Left ventricle myocardium inferior (tissue), 1 donor: ENCODE measurements around the gene TEAD1. TPM values are rescaled to one million over a fixed set of nuclear protein-coding genes. Genes with fewer than 3 reads are reported as not detected.

Source experiments
- DNase-seq: peaks from one replicate; pipeline ENCODE4 v3.0.0-alpha.2; 2020
- H3K27ac ChIP-seq: fragments of 200-600 bp; replicated peaks from 2 replicates; pipeline ENCODE4 v1.8.0; 2021
- H3K27me3 ChIP-seq: fragments of 200-600 bp; 2 replicates; pipeline ENCODE4 v1.8.0; 2021; ENCODE audit warnings: low read depth
- H3K36me3 ChIP-seq: fragments of 200-600 bp; 2 replicates; pipeline ENCODE4 v1.8.0; 2021
- H3K4me1 ChIP-seq: fragments of 200-600 bp; 2 replicates; pipeline ENCODE4 v1.8.0; 2021
- H3K4me3 ChIP-seq: fragments of 200-600 bp; 2 replicates; pipeline ENCODE4 v1.8.0; 2021; ENCODE audit warnings: mild to moderate bottlenecking, moderate library complexity
- H3K9me3 ChIP-seq: fragments of 200-600 bp; replicated peaks from 2 replicates; pipeline ENCODE4 v1.8.0; 2021
- CTCF ChIP-seq: fragments of 200-600 bp; IDR thresholded peaks from 2 replicates; pipeline ENCODE4 v1.8.0; 2021; ENCODE audit warnings: antibody characterized with exemption, mild to moderate bottlenecking, borderline replicate concordance
- intact Hi-C: fragments of 100-400 bp; cut with micrococcal nuclease; formaldehyde crosslinking; loops from one replicate; pipeline ENCODE4 v1.11.0; 2022
- total RNA-seq: library from RNA; stranded (reverse); fragmentation: NEBNext Ultra II Directional; extraction: Animal tissue kit (Norgen Biotek cat#: 25700); gene quantifications from one replicate; pipeline ENCODE4 v1.2.1, GENCODE V29; 2021
- donor health status: DM: no; HTN: yes; CAD: no; lungs with severe emphysema.

TEAD1 gene
- total RNA-seq, 1 donor from 2014 or later = 121 TPM

GRCh38 chr11:12678092-12678491, 3.9 kb downstream of the TEAD1 start:
- H3K36me3 ChIP-seq = no peaks in the 10 kb centered on the region
- H3K4me1 ChIP-seq = peaks cover 85% of the 10 kb centered on the region
- no peaks in the 10 kb centered on the region for H3K9me3 ChIP-seq
- H3K27me3 ChIP-seq = no peaks in the 10 kb centered on the region
- intact Hi-C loops = loop anchor here (10.0 kb wide), 1 partner anchor 207 kb away; no protein-coding TSS in a partner anchor
- no peak for DNase-seq
- no peak for TF ChIP-seq CTCF
- peak overlapping the region; percentile 98 for H3K27ac ChIP-seq
- H3K4me3 ChIP-seq = peak overlapping the region; percentile 84

- H3K27me3 ChIP-seq = no peaks in the 10 kb centered on the region
- H3K9me3 ChIP-seq = no peaks in the 10 kb centered on the region
- intact Hi-C loops = loop anchor here (10.0 kb wide), 1 partner anchor 206 kb away; no protein-coding TSS in a partner anchor
- DNase-seq = no peak
- H3K4me3 ChIP-seq = no peak overlapping the region
- H3K27ac ChIP-seq = no peak overlapping the region
- H3K4me1 ChIP-seq = peaks cover 91% of the 10 kb centered on the region
- no peaks in the 10 kb centered on the region for H3K36me3 ChIP-seq
- TF ChIP-seq CTCF = no peak
These were observed 4.8 kb downstream of the TEAD1 start for GRCh38 chr11:12678991-12679390.

- intact Hi-C loops = loop anchor here (10.0 kb wide), 1 partner anchor 205 kb away; no protein-coding TSS in a partner anchor
- no peaks in the 10 kb centered on the region for H3K27me3 ChIP-seq
- peak overlapping the region; percentile 51 for H3K27ac ChIP-seq
- no peak for DNase-seq
- H3K4me3 ChIP-seq = no peak overlapping the region
- H3K36me3 ChIP-seq = no peaks in the 10 kb centered on the region
- no peaks in the 10 kb centered on the region for H3K9me3 ChIP-seq
- peaks cover 94% of the 10 kb centered on the region for H3K4me1 ChIP-seq
- no peak for TF ChIP-seq CTCF
These were observed 5.2 kb downstream of the TEAD1 start for GRCh38 chr11:12679471-12679870.

- intact Hi-C loops = loop anchor here (10.0 kb wide), 1 partner anchor 144 kb away; no protein-coding TSS in a partner anchor
- H3K9me3 ChIP-seq = no peaks in the 10 kb centered on the region
- peaks cover 98% of the 10 kb centered on the region for H3K4me1 ChIP-seq
- H3K4me3 ChIP-seq = peak overlapping the region; percentile 38
- DNase-seq = peak; percentile 87
- peak overlapping the region; percentile 51 for H3K27ac ChIP-seq
- no peak for TF ChIP-seq CTCF
- no peaks in the 10 kb centered on the region for H3K27me3 ChIP-seq
- H3K36me3 ChIP-seq = no peaks in the 10 kb centered on the region
These were observed 6.2 kb downstream of the TEAD1 start for GRCh38 chr11:12680246-12680939.

- TF ChIP-seq CTCF = no peak
- Histone ChIP-seq H3K9me3 (no peaks in the 10 kb centered on the region), H3K36me3 (no peaks in the 10 kb centered on the region), H3K27ac (peak overlapping the region; percentile 51), H3K4me1 (peaks cover 100% of the 10 kb centered on the region), H3K4me3 (no peak overlapping the region), H3K27me3 (no peaks in the 10 kb centered on the region)
- DNase-seq = no peak
- intact Hi-C loops = loop anchor here (10.0 kb wide), 1 partner anchor 144 kb away; no protein-coding TSS in a partner anchor
These were observed 6.7 kb downstream of the TEAD1 start for GRCh38 chr11:12680940-12681258.
